ENCODE data around the gene FAM193B.

FAM193B gene

GRCh38 chr5:177555665-177556064, 1.3 kb upstream of the FAM193B start:
- Histone ChIP-seq H3K9me3 (ENCODE audit: insufficient read depth, low read depth, low read length) (no peaks in the 10 kb centered on the region), H3K4me2 (ENCODE audit: low read length) (no peak overlapping the region), H3K18ac (ENCODE audit: low read length) (no peak overlapping the region), H3K79me2 (ENCODE audit: control insufficient read depth, insufficient read depth, low read length, poor library complexity) (peaks cover 16% of the 10 kb centered on the region), H3K36me3 (ENCODE audit: control insufficient read depth in 1 of 2, insufficient read depth in 2 of 2, low read length in 2 of 2) (peaks cover 3 to 6% of the 10 kb centered on the region in 2 experiments), H2AK5ac (ENCODE audit: low read length) (no peak overlapping the region), H3K27ac (ENCODE audit: low read depth, low read length) (no peak overlapping the region), H4K91ac (ENCODE audit: low read depth, low read length) (no peak overlapping the region), H3K4ac (ENCODE audit: low read depth, low read length) (no peak overlapping the region), H3K4me1 (ENCODE audit: control insufficient read depth in 1 of 2, insufficient read depth in 2 of 2, low read length in 2 of 2) (peaks cover 7 to 13% of the 10 kb centered on the region in 2 experiments), H2BK12ac (ENCODE audit: low read length) (no peak overlapping the region), H3K23ac (ENCODE audit: low read length) (no peak overlapping the region), H3K9ac (ENCODE audit: low read length) (no peak overlapping the region), H2BK5ac (ENCODE audit: low read depth, low read length, poor library complexity) (no peak overlapping the region), H4K12ac (ENCODE audit: low read depth, low read length) (no peak overlapping the region), H2AFZ (ENCODE audit: insufficient read depth, low read length, poor library complexity) (no peak overlapping the region), H3K4me3 (ENCODE audit: low read depth, low read length) (no peak overlapping the region), H3K79me1 (ENCODE audit: low read length) (peaks cover 6% of the 10 kb centered on the region), H3K14ac (ENCODE audit: low read length) (no peak overlapping the region), H2BK120ac (ENCODE audit: insufficient read depth, low read length, poor library complexity) (no peak overlapping the region), H4K8ac (ENCODE audit: low read depth, low read length) (no peak overlapping the region), H3K27me3 (ENCODE audit: insufficient read depth, low read length) (no peaks in the 10 kb centered on the region)
- no CpG with 5 or more reads among the region's 5 CpGs for WGBS (ENCODE audit: extremely low coverage, insufficient coverage, insufficient read length)
- DNase-seq: no peak

- H3K4me1 ChIP-seq (ENCODE audit: control insufficient read depth in 1 of 2, insufficient read depth in 2 of 2, low read length in 2 of 2): peaks cover 7 to 13% of the 10 kb centered on the region in 2 experiments
- H3K18ac ChIP-seq (ENCODE audit: low read length): no peak overlapping the region
- no peak overlapping the region for H3K4ac ChIP-seq (ENCODE audit: low read depth, low read length)
- no peak overlapping the region for H3K4me2 ChIP-seq (ENCODE audit: low read length)
- H3K79me1 ChIP-seq (ENCODE audit: low read length): peaks cover 6% of the 10 kb centered on the region
- no CpG with 5 or more reads among the region's 2 CpGs for WGBS (ENCODE audit: extremely low coverage, insufficient coverage, insufficient read length)
- H3K27ac ChIP-seq (ENCODE audit: low read depth, low read length): no peak overlapping the region
- no peak overlapping the region for H4K91ac ChIP-seq (ENCODE audit: low read depth, low read length)
- no peak overlapping the region for H2BK5ac ChIP-seq (ENCODE audit: low read depth, low read length, poor library complexity)
- H2BK12ac ChIP-seq (ENCODE audit: low read length): no peak overlapping the region
- no peak overlapping the region for H2AK5ac ChIP-seq (ENCODE audit: low read length)
- no peak overlapping the region for H3K4me3 ChIP-seq (ENCODE audit: low read depth, low read length)
- no peaks in the 10 kb centered on the region for H3K9me3 ChIP-seq (ENCODE audit: insufficient read depth, low read depth, low read length)
- no peak overlapping the region for H3K23ac ChIP-seq (ENCODE audit: low read length)
- no peak overlapping the region for H4K8ac ChIP-seq (ENCODE audit: low read depth, low read length)
- no peak overlapping the region for H2BK120ac ChIP-seq (ENCODE audit: insufficient read depth, low read length, poor library complexity)
- DNase-seq: no peak
- H2AFZ ChIP-seq (ENCODE audit: insufficient read depth, low read length, poor library complexity): no peak overlapping the region
- H3K9ac ChIP-seq (ENCODE audit: low read length): no peak overlapping the region
- H3K36me3 ChIP-seq (ENCODE audit: control insufficient read depth in 1 of 2, insufficient read depth in 2 of 2, low read length in 2 of 2): peaks cover 6% of the 10 kb centered on the region in 2 experiments
- H4K12ac ChIP-seq (ENCODE audit: low read depth, low read length): no peak overlapping the region
- H3K14ac ChIP-seq (ENCODE audit: low read length): no peak overlapping the region
- H3K79me2 ChIP-seq (ENCODE audit: control insufficient read depth, insufficient read depth, low read length, poor library complexity): peaks cover 16% of the 10 kb centered on the region
- H3K27me3 ChIP-seq (ENCODE audit: insufficient read depth, low read length): no peaks in the 10 kb centered on the region
These were observed 865 bp upstream of the FAM193B start for GRCh38 chr5:177555228-177555627.

GRCh38 chr5:177553671-177554429, 513 bp downstream of the FAM193B start:
- Histone ChIP-seq H3K27ac (ENCODE audit: low read depth, low read length) (peak overlapping the region; percentile 34), H3K79me2 (ENCODE audit: control insufficient read depth, insufficient read depth, low read length, poor library complexity) (peaks cover 16% of the 10 kb centered on the region), H2BK12ac (ENCODE audit: low read length) (no peak overlapping the region), H3K4ac (ENCODE audit: low read depth, low read length) (peak overlapping the region; percentile 25), H3K4me1 (ENCODE audit: control insufficient read depth in 1 of 2, insufficient read depth in 2 of 2, low read length in 2 of 2) (peaks cover 7 to 13% of the 10 kb centered on the region in 2 experiments), H4K12ac (ENCODE audit: low read depth, low read length) (peak overlapping the region; percentile 74), H2AK5ac (ENCODE audit: low read length) (peak overlapping the region; percentile 83), H3K4me2 (ENCODE audit: low read length) (peak overlapping the region; percentile 89), H2BK120ac (ENCODE audit: insufficient read depth, low read length, poor library complexity) (peak overlapping the region; percentile 68), H3K4me3 (ENCODE audit: low read depth, low read length) (peak overlapping the region; percentile 88), H3K9ac (ENCODE audit: low read length) (peak overlapping the region; percentile 94), H3K18ac (ENCODE audit: low read length) (peak overlapping the region; percentile 69), H3K36me3 (ENCODE audit: control insufficient read depth in 1 of 2, insufficient read depth in 2 of 2, low read length in 2 of 2) (peaks cover 6% of the 10 kb centered on the region in 2 experiments), H4K91ac (ENCODE audit: low read depth, low read length) (peak overlapping the region; percentile 93), H2AFZ (ENCODE audit: insufficient read depth, low read length, poor library complexity) (peak overlapping the region; percentile 87), H4K8ac (ENCODE audit: low read depth, low read length) (peak overlapping the region; percentile 95), H3K23ac (ENCODE audit: low read length) (peak overlapping the region; percentile 14), H3K9me3 (ENCODE audit: insufficient read depth, low read depth, low read length) (no peaks in the 10 kb centered on the region), H3K79me1 (ENCODE audit: low read length) (peaks cover 6% of the 10 kb centered on the region), H3K14ac (ENCODE audit: low read length) (peak overlapping the region; percentile 93), H2BK5ac (ENCODE audit: low read depth, low read length, poor library complexity) (peak overlapping the region; percentile 65), H3K27me3 (ENCODE audit: insufficient read depth, low read length) (no peaks in the 10 kb centered on the region)
- peak in 1 of 2 donors; percentile 43 for DNase-seq
- WGBS (ENCODE audit: extremely low coverage, insufficient coverage, insufficient read length): no CpG with 5 or more reads among the region's 72 CpGs

GRCh38 chr5:177552839-177553455, 1.4 kb downstream of the FAM193B start:
- Histone ChIP-seq H3K4me3 (ENCODE audit: low read depth, low read length) (peak overlapping the region; percentile 88), H3K36me3 (ENCODE audit: control insufficient read depth in 1 of 2, insufficient read depth in 2 of 2, low read length in 2 of 2) (peaks cover 6% of the 10 kb centered on the region in 2 experiments), H2BK12ac (ENCODE audit: low read length) (no peak overlapping the region), H2AK5ac (ENCODE audit: low read length) (no peak overlapping the region), H3K9me3 (ENCODE audit: insufficient read depth, low read depth, low read length) (no peaks in the 10 kb centered on the region), H3K9ac (ENCODE audit: low read length) (no peak overlapping the region), H3K4me1 (ENCODE audit: control insufficient read depth in 1 of 2, insufficient read depth in 2 of 2, low read length in 2 of 2) (peaks cover 7 to 13% of the 10 kb centered on the region in 2 experiments), H3K23ac (ENCODE audit: low read length) (peak overlapping the region; percentile 84), H4K8ac (ENCODE audit: low read depth, low read length) (no peak overlapping the region), H2BK120ac (ENCODE audit: insufficient read depth, low read length, poor library complexity) (no peak overlapping the region), H4K91ac (ENCODE audit: low read depth, low read length) (no peak overlapping the region), H3K79me1 (ENCODE audit: low read length) (peaks cover 6% of the 10 kb centered on the region), H2AFZ (ENCODE audit: insufficient read depth, low read length, poor library complexity) (no peak overlapping the region), H3K4ac (ENCODE audit: low read depth, low read length) (peak overlapping the region; percentile 25), H3K27me3 (ENCODE audit: insufficient read depth, low read length) (no peaks in the 10 kb centered on the region), H3K14ac (ENCODE audit: low read length) (no peak overlapping the region), H3K79me2 (ENCODE audit: control insufficient read depth, insufficient read depth, low read length, poor library complexity) (peaks cover 16% of the 10 kb centered on the region), H2BK5ac (ENCODE audit: low read depth, low read length, poor library complexity) (no peak overlapping the region), H4K12ac (ENCODE audit: low read depth, low read length) (no peak overlapping the region), H3K27ac (ENCODE audit: low read depth, low read length) (no peak overlapping the region), H3K4me2 (ENCODE audit: low read length) (peak overlapping the region; percentile 89), H3K18ac (ENCODE audit: low read length) (no peak overlapping the region)
- WGBS (ENCODE audit: extremely low coverage, insufficient coverage, insufficient read length): no CpG with 5 or more reads among the region's 16 CpGs
- no peak for DNase-seq
